Measurements from ENCODE around the gene MEGF11. TPM values are rescaled to one million over a fixed set of nuclear protein-coding genes. Genes with fewer than 3 reads are reported as not detected.

MEGF11 gene
- total RNA-seq, 1 experiment from 2014 or later: 1.2 TPM

DNA sequence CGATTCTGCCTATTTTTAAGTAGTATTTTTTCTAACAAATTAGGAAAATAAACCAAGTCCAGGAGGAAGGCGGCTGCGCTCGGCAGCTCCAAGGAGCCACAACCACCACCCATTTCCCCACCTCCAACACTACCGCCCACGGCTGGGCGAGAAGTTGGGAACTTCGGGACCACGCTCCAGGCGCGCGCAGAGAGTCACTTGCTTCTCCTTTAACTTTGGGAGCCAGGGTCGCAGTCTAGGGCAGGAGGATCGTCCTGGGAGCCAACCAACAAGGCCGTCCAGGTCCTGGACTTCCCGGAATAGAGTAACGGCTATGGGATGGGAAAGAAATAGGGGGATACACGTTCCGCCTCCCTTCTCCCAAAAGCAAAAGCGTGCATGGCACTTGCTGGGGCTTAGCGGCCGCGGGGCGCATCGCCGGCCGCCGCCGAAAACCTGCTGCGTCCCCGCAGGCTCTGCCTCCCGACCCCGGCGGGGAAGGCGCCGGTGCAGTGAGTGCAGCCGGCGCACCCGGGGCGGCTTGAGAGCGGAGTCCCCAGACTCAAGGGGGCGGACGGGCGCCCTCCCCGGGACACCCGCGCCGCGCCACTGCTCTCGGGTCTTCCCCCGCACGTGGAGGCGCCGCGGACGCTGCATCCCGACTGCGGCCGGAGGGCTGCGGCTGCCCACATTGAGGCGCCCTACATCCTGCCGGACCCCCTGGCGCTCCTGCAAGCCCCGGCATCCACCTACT lies 699 bp downstream of the MEGF11 start:
- Histone ChIP-seq H2BK12ac (ENCODE audit: insufficient read length, low read depth, low read length) (no peak overlapping the region), H3K14ac (ENCODE audit: insufficient read depth, low read length) (no peak overlapping the region), H3K23me2 (ENCODE audit: insufficient read length, low read depth, low read length, poor library complexity, severe bottlenecking) (peaks cover 19% of the 10 kb centered on the region), H2AK5ac (ENCODE audit: insufficient read length, low read length) (no peak overlapping the region), H2BK15ac (ENCODE audit: low read depth, low read length) (no peak overlapping the region), H3K4me2 (ENCODE audit: insufficient read depth, insufficient read length, low read length) (peak overlapping the region; percentile 77), H3K79me1 (ENCODE audit: insufficient read depth, low read depth, low read length, poor library complexity, severe bottlenecking) (no peaks in the 10 kb centered on the region), H2BK20ac (ENCODE audit: low read depth, low read length, poor library complexity, severe bottlenecking) (no peak overlapping the region), H3K27me3 (ENCODE audit: insufficient read depth, low read length) (peaks cover 41% of the 10 kb centered on the region), H3K27ac (ENCODE audit: insufficient read length, low read depth, low read length) (no peak overlapping the region), H3K23ac (ENCODE audit: insufficient read length, low read depth, low read length) (no peak overlapping the region), H3K56ac (ENCODE audit: insufficient read length, low read depth, low read length) (no peak overlapping the region), H3K9ac (ENCODE audit: extremely low read depth, insufficient read length, low read length) (no peak overlapping the region), H3K4ac (ENCODE audit: low read depth, low read length) (no peak overlapping the region), H4K91ac (ENCODE audit: insufficient read length, low read depth, low read length) (no peak overlapping the region), H3T11ph (ENCODE audit: low read length) (no peak overlapping the region), H3K18ac (ENCODE audit: insufficient read length, low read depth, low read length) (no peak overlapping the region), H4K8ac (replicated peaks; ENCODE audit: insufficient read length, low read depth, low read length) (no peak overlapping the region), H2AFZ (ENCODE audit: low read length) (no peak overlapping the region), H4K5ac (ENCODE audit: insufficient read length, low read depth, low read length) (no peak overlapping the region), H3K79me2 (ENCODE audit: insufficient read depth, low read length) (no peaks in the 10 kb centered on the region), H3K9me3 (ENCODE audit: control insufficient read depth, low read depth, low read length) (no peaks in the 10 kb centered on the region), H4K20me1 (ENCODE audit: control insufficient read depth, insufficient read depth, insufficient read length) (peaks cover 2% of the 10 kb centered on the region), H2BK5ac (ENCODE audit: insufficient read length, low read length) (no peak overlapping the region), H2BK120ac (ENCODE audit: low read depth, low read length, poor library complexity, severe bottlenecking) (no peak overlapping the region), H3K4me1 (ENCODE audit: insufficient read depth, low read length) (no peaks in the 10 kb centered on the region)
- no peaks in the 10 kb centered on the region for H3K36me3 Mint-ChIP-seq (ENCODE audit: insufficient read depth in 1 of 3, low read depth in 3 of 3)
- no peak for TF ChIP-seq CTCF (conservative IDR thresholded peaks at IDR 0.05)
- H3K27ac Mint-ChIP-seq: peak overlapping the region in 1 of 3 experiments; percentile 24; a peak in 1 of 7 replicates
- peaks cover 0 to 4% of the 10 kb centered on the region in 2 experiments; a peak in 1 of 5 replicates for H3K9me3 Mint-ChIP-seq
- DNase-seq: peak; percentile 49
- peak overlapping the region; percentile 61 to 86 for H3K4me3 Mint-ChIP-seq
- H3K27me3 Mint-ChIP-seq (ENCODE audit: low read depth): peaks cover 90% of the 10 kb centered on the region
- peaks cover 37 to 48% of the 10 kb centered on the region in 2 experiments for H3K4me1 Mint-ChIP-seq
- WGBS (ENCODE audit: extremely low coverage, insufficient read length, low lambda C conversion rate): no CpG with 5 or more reads among the region's 64 CpGs
